SJSA1 (cell line): ENCODE measurements around the gene CHRNB1. TPM values are rescaled to one million over a fixed set of nuclear protein-coding genes. Genes with fewer than 3 reads are reported as not detected.

ENCODE experiments used
- DNase-seq, 2 experiments: peaks; one replicate each; pipeline ENCODE4 v3.0.0-alpha.2; 2015 to 2020; ENCODE audit warnings: low spot score in 2 of 2, low read depth in 1 of 2
- H3K27ac ChIP-seq: fragments of 250-450 bp; sonication (Bioruptor Pico); 2 replicates; pipeline ENCODE4 v1.5.1; 2020; ENCODE audit warnings: mild to moderate bottlenecking, moderate library complexity
- H3K27me3 ChIP-seq: fragments of 250-450 bp; sonication (Bioruptor Pico); replicated peaks from 2 replicates; pipeline ENCODE4 v1.5.1; 2020; ENCODE audit warnings: mild to moderate bottlenecking, moderate library complexity
- H3K36me3 ChIP-seq: fragments of 250-450 bp; sonication (Bioruptor Pico); 2 replicates; pipeline ENCODE4 v1.5.1; 2020; ENCODE audit warnings: mild to moderate bottlenecking
- H3K4me1 ChIP-seq: fragments of 250-450 bp; sonication (Bioruptor Pico); replicated peaks from 2 replicates; pipeline ENCODE4 v1.6.1; 2021; ENCODE audit warnings: mild to moderate bottlenecking
- H3K4me3 ChIP-seq: fragments of 250-450 bp; sonication (Bioruptor Pico); 2 replicates; pipeline ENCODE4 v1.5.1; 2020; ENCODE audit warnings: mild to moderate bottlenecking
- H3K9me3 ChIP-seq: fragments of 250-450 bp; sonication (Bioruptor Pico); replicated peaks from 2 replicates; pipeline ENCODE4 v1.5.1; 2020; ENCODE audit warnings: mild to moderate bottlenecking
- total RNA-seq: library from RNA; depleted of rRNA; stranded (reverse); fragments of >200 nt; shearing (Covaris generic); gene quantifications from 2 replicates; pipeline ENCODE4 v1.2.3, GENCODE V29; 2014

CHRNB1 gene
- total RNA-seq, 1 experiment from 2014 or later, result 3.9 TPM

GRCh38 chr17:7408252-7408727, 36.6 kb upstream of the CHRNB1 start:
- H3K4me3 ChIP-seq, result no peak overlapping the region
- H3K4me1 ChIP-seq, result peaks cover 10% of the 10 kb centered on the region
- DNase-seq, result no peak
- H3K9me3 ChIP-seq, result no peaks in the 10 kb centered on the region
- no peaks in the 10 kb centered on the region for H3K27me3 ChIP-seq
- no peak overlapping the region for H3K27ac ChIP-seq
- no peaks in the 10 kb centered on the region for H3K36me3 ChIP-seq

- no peak overlapping the region for H3K27ac ChIP-seq
- DNase-seq, result no peak
- H3K27me3 ChIP-seq, result no peaks in the 10 kb centered on the region
- H3K36me3 ChIP-seq, result no peaks in the 10 kb centered on the region
- no peaks in the 10 kb centered on the region for H3K9me3 ChIP-seq
- peaks cover 10% of the 10 kb centered on the region for H3K4me1 ChIP-seq
- H3K4me3 ChIP-seq, result no peak overlapping the region
Observed at GRCh38 chr17:7408863-7409262, 36.0 kb upstream of the CHRNB1 start.

- Histone ChIP-seq H3K27ac (no peak overlapping the region), H3K36me3 (no peaks in the 10 kb centered on the region), H3K9me3 (no peaks in the 10 kb centered on the region), H3K4me1 (peaks cover 10% of the 10 kb centered on the region), H3K27me3 (no peaks in the 10 kb centered on the region), H3K4me3 (no peak overlapping the region)
- DNase-seq, result no peak
Observed at GRCh38 chr17:7409716-7410115, 35.1 kb upstream of the CHRNB1 start.

GRCh38 chr17:7410634-7411426, 34.0 kb upstream of the CHRNB1 start:
- Histone ChIP-seq H3K27me3 (no peaks in the 10 kb centered on the region), H3K4me3 (no peak overlapping the region), H3K36me3 (no peaks in the 10 kb centered on the region), H3K27ac (no peak overlapping the region), H3K4me1 (peaks cover under 1% of the 10 kb centered on the region), H3K9me3 (no peaks in the 10 kb centered on the region)
- no peak for DNase-seq

- no peak for DNase-seq
- no peaks in the 10 kb centered on the region for H3K36me3 ChIP-seq
- no peak overlapping the region for H3K27ac ChIP-seq
- no peaks in the 10 kb centered on the region for H3K9me3 ChIP-seq
- H3K27me3 ChIP-seq, result no peaks in the 10 kb centered on the region
- H3K4me1 ChIP-seq, result no peaks in the 10 kb centered on the region
- no peak overlapping the region for H3K4me3 ChIP-seq
Observed at GRCh38 chr17:7411427-7411750, 33.5 kb upstream of the CHRNB1 start.

- Histone ChIP-seq H3K4me3 (no peak overlapping the region), H3K36me3 (no peaks in the 10 kb centered on the region), H3K4me1 (no peaks in the 10 kb centered on the region), H3K27me3 (no peaks in the 10 kb centered on the region), H3K9me3 (no peaks in the 10 kb centered on the region), H3K27ac (no peak overlapping the region)
- no peak for DNase-seq
Observed at GRCh38 chr17:7413346-7413985, 31.4 kb upstream of the CHRNB1 start.

GRCh38 chr17:7414837-7415236, 30.0 kb upstream of the CHRNB1 start:
- Histone ChIP-seq H3K4me1 (no peaks in the 10 kb centered on the region), H3K27ac (no peak overlapping the region), H3K36me3 (no peaks in the 10 kb centered on the region), H3K9me3 (no peaks in the 10 kb centered on the region), H3K27me3 (no peaks in the 10 kb centered on the region), H3K4me3 (no peak overlapping the region)
- no peak for DNase-seq

GRCh38 chr17:7415784-7416183, 29.1 kb upstream of the CHRNB1 start:
- Histone ChIP-seq H3K4me3 (no peak overlapping the region), H3K9me3 (no peaks in the 10 kb centered on the region), H3K36me3 (no peaks in the 10 kb centered on the region), H3K4me1 (no peaks in the 10 kb centered on the region), H3K27me3 (no peaks in the 10 kb centered on the region), H3K27ac (no peak overlapping the region)
- DNase-seq, result no peak

- Histone ChIP-seq H3K36me3 (no peaks in the 10 kb centered on the region), H3K4me3 (no peak overlapping the region), H3K9me3 (no peaks in the 10 kb centered on the region), H3K27ac (no peak overlapping the region), H3K27me3 (no peaks in the 10 kb centered on the region), H3K4me1 (no peaks in the 10 kb centered on the region)
- no peak for DNase-seq
Observed at GRCh38 chr17:7416323-7416722, 28.5 kb upstream of the CHRNB1 start.

GRCh38 chr17:7417056-7417655, 27.7 kb upstream of the CHRNB1 start:
- Histone ChIP-seq H3K36me3 (no peaks in the 10 kb centered on the region), H3K9me3 (no peaks in the 10 kb centered on the region), H3K27me3 (no peaks in the 10 kb centered on the region), H3K27ac (no peak overlapping the region), H3K4me1 (no peaks in the 10 kb centered on the region), H3K4me3 (no peak overlapping the region)
- no peak for DNase-seq

- no peak for DNase-seq
- Histone ChIP-seq H3K9me3 (no peaks in the 10 kb centered on the region), H3K4me3 (no peak overlapping the region)
Observed at GRCh38 chr17:7418472-7419152, 26.2 kb upstream of the CHRNB1 start.

GRCh38 chr17:7419819-7420610, 24.8 kb upstream of the CHRNB1 start, which contains the start of gene SPEM1:
Gene SPEM1, plus strand, starts transcription at chr17:7420324. Its CDS starts 61 bp downstream, at chr17:7420385.
- Histone ChIP-seq H3K4me1 (no peaks in the 10 kb centered on the region), H3K27ac (no peak within 1 kb of the TSS), H3K36me3 (no peaks in the 10 kb centered on the region), H3K27me3 (no peaks in the 10 kb centered on the region), H3K9me3 (no peaks in the 10 kb centered on the region), H3K4me3 (no peak within 1 kb of the TSS)
- DNase-seq, result no peak

More at GRCh38 chr17:7418472-7419152, 26.2 kb upstream of the CHRNB1 start:
- Histone ChIP-seq H3K27ac (no peak overlapping the region), H3K27me3 (no peaks in the 10 kb centered on the region), H3K4me1 (no peaks in the 10 kb centered on the region), H3K36me3 (no peaks in the 10 kb centered on the region)

- Histone ChIP-seq H3K27ac (no peak overlapping the region), H3K9me3 (no peaks in the 10 kb centered on the region), H3K4me3 (no peak overlapping the region), H3K4me1 (no peaks in the 10 kb centered on the region), H3K36me3 (no peaks in the 10 kb centered on the region), H3K27me3 (no peaks in the 10 kb centered on the region)
- DNase-seq, result no peak
Observed at GRCh38 chr17:7421186-7421585, 23.7 kb upstream of the CHRNB1 start.
